ENCODE results near the gene ADAM22. TPM values are rescaled to one million over a fixed set of nuclear protein-coding genes. Genes with fewer than 3 reads are reported as not detected.

Gene ADAM22
- total and polyA plus RNA-seq, 4 donors = 0.04 to 0.61 (median 0.15) TPM

DNA sequence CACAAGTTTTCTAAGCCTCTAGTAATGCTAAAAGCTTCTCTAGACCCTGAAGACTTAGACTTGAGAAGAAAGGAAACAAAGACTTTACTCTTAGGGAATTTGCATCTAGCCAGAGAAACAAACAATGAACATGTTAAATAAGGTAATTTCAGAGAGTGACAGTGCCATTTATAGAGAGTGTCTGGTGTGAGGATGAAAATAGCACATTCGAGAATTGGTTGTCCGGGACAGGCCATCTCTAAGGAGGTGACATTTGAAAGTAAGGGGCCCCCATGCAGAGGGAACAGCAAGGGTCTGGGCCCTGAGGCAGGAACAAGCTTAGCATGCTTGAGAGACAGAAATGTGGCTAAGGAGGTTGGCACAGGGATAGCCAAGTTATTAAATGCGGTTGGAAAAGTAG is 48.1 kb downstream of the ADAM22 start:
- Histone ChIP-seq H3K4me1 (ENCODE audit: control insufficient read depth in 4 of 4, insufficient read depth in 4 of 4, low read length in 3 of 4) (no peaks in the 10 kb centered on the region), H3K9ac (ENCODE audit: low read depth in 1 of 2, low read length in 2 of 2) (no peak overlapping the region), H3K4me3 (ENCODE audit: low read depth in 1 of 3, low read length in 3 of 3) (no peak overlapping the region), H3K36me3 (ENCODE audit: control insufficient read depth in 4 of 4, insufficient read depth in 3 of 4, low read depth in 1 of 4, low read length in 3 of 4) (no peaks in the 10 kb centered on the region), H3K27ac (ENCODE audit: low read depth in 1 of 2, low read length in 2 of 2) (no peak overlapping the region), H3K9me3 (ENCODE audit: control insufficient read depth in 4 of 4, low read length in 3 of 4) (no peaks in the 10 kb centered on the region), H3K27me3 (ENCODE audit: control insufficient read depth in 4 of 4, insufficient read depth in 4 of 4, low read length in 3 of 4) (no peaks in the 10 kb centered on the region)
- DNase-seq (ENCODE audit: low spot score) = no peak
- TF ChIP-seq, protein P1, sequence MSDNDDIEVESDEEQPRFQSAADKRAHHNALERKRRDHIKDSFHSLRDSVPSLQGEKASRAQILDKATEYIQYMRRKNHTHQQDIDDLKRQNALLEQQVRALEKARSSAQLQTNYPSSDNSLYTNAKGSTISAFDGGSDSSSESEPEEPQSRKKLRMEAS (IDR thresholded peaks at IDR 0.05) = no peak
- TF ChIP-seq NR2F2 (IDR thresholded peaks at IDR 0.05) = no peak
- no peak for TF ChIP-seq JUND (IDR thresholded peaks at IDR 0.05)
- no peak for TF ChIP-seq HNF4G (IDR thresholded peaks at IDR 0.05)
- TF ChIP-seq RXRA (IDR thresholded peaks at IDR 0.05) = no peak
- no peak for TF ChIP-seq TAF1 (conservative IDR thresholded peaks at IDR 0.05)
- TF ChIP-seq, protein P2, sequence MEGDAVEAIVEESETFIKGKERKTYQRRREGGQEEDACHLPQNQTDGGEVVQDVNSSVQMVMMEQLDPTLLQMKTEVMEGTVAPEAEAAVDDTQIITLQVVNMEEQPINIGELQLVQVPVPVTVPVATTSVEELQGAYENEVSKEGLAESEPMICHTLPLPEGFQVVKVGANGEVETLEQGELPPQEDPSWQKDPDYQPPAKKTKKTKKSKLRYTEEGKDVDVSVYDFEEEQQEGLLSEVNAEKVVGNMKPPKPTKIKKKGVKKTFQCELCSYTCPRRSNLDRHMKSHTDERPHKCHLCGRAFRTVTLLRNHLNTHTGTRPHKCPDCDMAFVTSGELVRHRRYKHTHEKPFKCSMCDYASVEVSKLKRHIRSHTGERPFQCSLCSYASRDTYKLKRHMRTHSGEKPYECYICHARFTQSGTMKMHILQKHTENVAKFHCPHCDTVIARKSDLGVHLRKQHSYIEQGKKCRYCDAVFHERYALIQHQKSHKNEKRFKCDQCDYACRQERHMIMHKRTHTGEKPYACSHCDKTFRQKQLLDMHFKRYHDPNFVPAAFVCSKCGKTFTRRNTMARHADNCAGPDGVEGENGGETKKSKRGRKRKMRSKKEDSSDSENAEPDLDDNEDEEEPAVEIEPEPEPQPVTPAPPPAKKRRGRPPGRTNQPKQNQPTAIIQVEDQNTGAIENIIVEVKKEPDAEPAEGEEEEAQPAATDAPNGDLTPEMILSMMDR (IDR thresholded peaks at IDR 0.05; ENCODE audit: low read depth, low read length, missing input control) = no peak
- TF ChIP-seq, protein P3, sequence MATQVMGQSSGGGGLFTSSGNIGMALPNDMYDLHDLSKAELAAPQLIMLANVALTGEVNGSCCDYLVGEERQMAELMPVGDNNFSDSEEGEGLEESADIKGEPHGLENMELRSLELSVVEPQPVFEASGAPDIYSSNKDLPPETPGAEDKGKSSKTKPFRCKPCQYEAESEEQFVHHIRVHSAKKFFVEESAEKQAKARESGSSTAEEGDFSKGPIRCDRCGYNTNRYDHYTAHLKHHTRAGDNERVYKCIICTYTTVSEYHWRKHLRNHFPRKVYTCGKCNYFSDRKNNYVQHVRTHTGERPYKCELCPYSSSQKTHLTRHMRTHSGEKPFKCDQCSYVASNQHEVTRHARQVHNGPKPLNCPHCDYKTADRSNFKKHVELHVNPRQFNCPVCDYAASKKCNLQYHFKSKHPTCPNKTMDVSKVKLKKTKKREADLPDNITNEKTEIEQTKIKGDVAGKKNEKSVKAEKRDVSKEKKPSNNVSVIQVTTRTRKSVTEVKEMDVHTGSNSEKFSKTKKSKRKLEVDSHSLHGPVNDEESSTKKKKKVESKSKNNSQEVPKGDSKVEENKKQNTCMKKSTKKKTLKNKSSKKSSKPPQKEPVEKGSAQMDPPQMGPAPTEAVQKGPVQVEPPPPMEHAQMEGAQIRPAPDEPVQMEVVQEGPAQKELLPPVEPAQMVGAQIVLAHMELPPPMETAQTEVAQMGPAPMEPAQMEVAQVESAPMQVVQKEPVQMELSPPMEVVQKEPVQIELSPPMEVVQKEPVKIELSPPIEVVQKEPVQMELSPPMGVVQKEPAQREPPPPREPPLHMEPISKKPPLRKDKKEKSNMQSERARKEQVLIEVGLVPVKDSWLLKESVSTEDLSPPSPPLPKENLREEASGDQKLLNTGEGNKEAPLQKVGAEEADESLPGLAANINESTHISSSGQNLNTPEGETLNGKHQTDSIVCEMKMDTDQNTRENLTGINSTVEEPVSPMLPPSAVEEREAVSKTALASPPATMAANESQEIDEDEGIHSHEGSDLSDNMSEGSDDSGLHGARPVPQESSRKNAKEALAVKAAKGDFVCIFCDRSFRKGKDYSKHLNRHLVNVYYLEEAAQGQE (IDR thresholded peaks at IDR 0.05) = no peak
- TF ChIP-seq RAD21 (IDR thresholded peaks at IDR 0.05) = no peak
- TF ChIP-seq HNF4A (conservative IDR thresholded peaks at IDR 0.05) = no peak
- TF ChIP-seq, protein P4, sequence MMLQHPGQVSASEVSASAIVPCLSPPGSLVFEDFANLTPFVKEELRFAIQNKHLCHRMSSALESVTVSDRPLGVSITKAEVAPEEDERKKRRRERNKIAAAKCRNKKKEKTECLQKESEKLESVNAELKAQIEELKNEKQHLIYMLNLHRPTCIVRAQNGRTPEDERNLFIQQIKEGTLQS (IDR thresholded peaks at IDR 0.05) = no peak
- TF ChIP-seq, protein P5, sequence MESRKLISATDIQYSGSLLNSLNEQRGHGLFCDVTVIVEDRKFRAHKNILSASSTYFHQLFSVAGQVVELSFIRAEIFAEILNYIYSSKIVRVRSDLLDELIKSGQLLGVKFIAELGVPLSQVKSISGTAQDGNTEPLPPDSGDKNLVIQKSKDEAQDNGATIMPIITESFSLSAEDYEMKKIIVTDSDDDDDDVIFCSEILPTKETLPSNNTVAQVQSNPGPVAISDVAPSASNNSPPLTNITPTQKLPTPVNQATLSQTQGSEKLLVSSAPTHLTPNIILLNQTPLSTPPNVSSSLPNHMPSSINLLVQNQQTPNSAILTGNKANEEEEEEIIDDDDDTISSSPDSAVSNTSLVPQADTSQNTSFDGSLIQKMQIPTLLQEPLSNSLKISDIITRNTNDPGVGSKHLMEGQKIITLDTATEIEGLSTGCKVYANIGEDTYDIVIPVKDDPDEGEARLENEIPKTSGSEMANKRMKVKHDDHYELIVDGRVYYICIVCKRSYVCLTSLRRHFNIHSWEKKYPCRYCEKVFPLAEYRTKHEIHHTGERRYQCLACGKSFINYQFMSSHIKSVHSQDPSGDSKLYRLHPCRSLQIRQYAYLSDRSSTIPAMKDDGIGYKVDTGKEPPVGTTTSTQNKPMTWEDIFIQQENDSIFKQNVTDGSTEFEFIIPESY (IDR thresholded peaks at IDR 0.05) = no peak
- 92% methylated on average over 3 of the region's 3 CpGs for WGBS

DNA sequence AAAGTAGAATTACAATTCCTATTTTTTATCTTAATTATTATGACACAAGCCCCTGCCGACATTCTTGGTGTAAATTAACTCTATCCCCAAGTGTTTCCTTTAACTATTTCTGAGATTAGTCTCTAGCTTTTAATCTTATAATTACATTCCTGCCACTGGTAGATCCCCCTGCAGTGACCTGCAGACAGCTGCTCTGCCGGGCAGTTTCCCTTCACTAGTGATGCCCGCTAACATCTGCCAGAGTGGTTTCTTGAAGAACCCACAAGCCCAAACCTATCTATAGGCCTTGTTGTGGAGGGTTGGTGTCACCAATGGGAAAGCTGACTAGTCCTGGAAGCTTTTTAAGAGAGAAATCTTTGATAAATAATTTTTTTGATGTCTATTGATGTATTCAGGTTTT is 50.0 kb downstream of the ADAM22 start:
- no peaks in the 10 kb centered on the region for H3K36me3 ChIP-seq (ENCODE audit: control insufficient read depth in 4 of 4, insufficient read depth in 3 of 4, low read depth in 1 of 4, low read length in 3 of 4)
- H3K4me1 ChIP-seq (ENCODE audit: control insufficient read depth in 4 of 4, insufficient read depth in 4 of 4, low read length in 3 of 4) = no peaks in the 10 kb centered on the region
- no peak overlapping the region for H3K9ac ChIP-seq (ENCODE audit: low read depth in 1 of 2, low read length in 2 of 2)
- H3K27me3 ChIP-seq (ENCODE audit: control insufficient read depth in 4 of 4, insufficient read depth in 4 of 4, low read length in 3 of 4) = no peaks in the 10 kb centered on the region
- no peaks in the 10 kb centered on the region for H3K9me3 ChIP-seq (ENCODE audit: control insufficient read depth in 4 of 4, low read length in 3 of 4)
- no peak for DNase-seq (ENCODE audit: low spot score)
- 93% methylated on average over 3 of the region's 3 CpGs for WGBS
- TF ChIP-seq FOXA2 (IDR thresholded peaks at IDR 0.05) (no peak), EGR1 (IDR thresholded peaks at IDR 0.05; ENCODE audit: low read depth in 2 of 2) (no peak), GABPA (IDR thresholded peaks at IDR 0.05 in 1 of 2, conservative IDR thresholded peaks at IDR 0.05 in 1 of 2) (no peak), HNF4A (conservative IDR thresholded peaks at IDR 0.05) (no peak), HNF4G (IDR thresholded peaks at IDR 0.05) (no peak), RAD21 (IDR thresholded peaks at IDR 0.05) (no peak)
- TF ChIP-seq, protein P1 (IDR thresholded peaks at IDR 0.05) = no peak
- H3K27ac ChIP-seq (ENCODE audit: low read depth in 1 of 2, low read length in 2 of 2) = no peak overlapping the region
- no peak overlapping the region for H3K4me3 ChIP-seq (ENCODE audit: low read depth in 1 of 3, low read length in 3 of 3)

Data from liver (tissue), 9 donors.